Body of pancreas (tissue), 4 donors: ENCODE measurements around the gene SLC28A1.

Experiments
- CTCF ChIP-seq, 7 experiments: fragments of 450-650 bp in 4 of 7; fragments of 200-600 bp in 3 of 7; sonication (generic) in 3 of 7; IDR thresholded peaks; one replicate each; pipeline ENCODE4 v1.5.1; 2016 to 2019; ENCODE audit warnings: antibody characterized with exemption in 7 of 7
- POLR2A ChIP-seq, 3 donors: fragments of 450-650 bp; IDR thresholded peaks; one replicate each; pipeline ENCODE4 v1.6.1; 2016; ENCODE audit warnings: antibody characterized with exemption in 3 of 3, mild to moderate bottlenecking in 2 of 3

GRCh38 chr15:84975871-84976351 is 91.4 kb downstream of the SLC28A1 start:
- no peak for TF ChIP-seq CTCF (IDR thresholded peaks at IDR 0.05)
- TF ChIP-seq POLR2A (IDR thresholded peaks at IDR 0.05) = no peak
